ENCODE results near the gene ZNF593. TPM values are rescaled to one million over a fixed set of nuclear protein-coding genes. Genes with fewer than 3 reads are reported as not detected.

ZNF593 gene
- total and polyA plus RNA-seq, 9 of the 15 experiments (the other 6 are each of a cell fraction or from before 2014, with no cell fraction given) = 9.8 to 334 (median 48.2) TPM

DNA sequence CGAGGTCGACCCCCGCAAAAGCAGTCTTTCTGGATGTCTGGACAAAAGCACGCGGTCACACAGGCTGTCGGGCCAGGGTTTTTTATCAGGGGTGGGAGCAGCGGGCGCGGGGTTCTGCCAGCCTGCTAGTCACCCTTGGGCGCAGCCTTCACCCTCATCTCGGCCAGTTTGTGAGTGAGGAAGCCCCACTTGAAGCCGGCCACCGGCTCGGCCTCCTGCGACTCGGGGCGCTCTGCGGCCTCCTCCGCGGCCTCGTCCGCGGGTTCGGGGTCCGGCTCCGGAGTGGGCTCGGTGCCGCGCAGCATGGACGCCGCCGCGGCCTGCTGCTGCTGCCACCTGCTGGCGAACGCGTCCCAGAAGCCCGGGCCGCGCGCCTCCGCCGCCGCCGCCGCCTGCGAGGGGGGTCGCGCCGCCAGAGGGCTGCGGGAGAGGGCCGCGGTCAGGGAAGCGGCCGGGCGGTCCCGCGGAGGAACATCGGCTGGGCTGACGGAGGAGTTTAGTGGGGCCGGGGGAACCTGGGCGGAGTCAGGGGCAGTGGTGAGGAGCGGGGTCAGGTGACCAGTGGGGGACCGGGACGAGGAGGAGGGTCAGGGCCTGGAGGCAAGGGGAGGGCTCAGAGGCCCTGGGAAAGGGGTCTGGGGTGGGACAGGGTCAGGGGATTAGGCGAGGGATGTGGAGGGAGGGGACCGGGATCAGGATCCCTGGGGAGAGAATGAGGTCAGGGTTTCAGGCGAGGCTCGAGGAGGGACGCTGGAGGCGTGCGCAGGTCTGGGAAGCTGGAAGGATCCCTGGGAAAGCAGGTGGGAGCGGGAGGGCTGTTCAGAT, 5.5 kb upstream of the ZNF593 start (continued):
- TF ChIP-seq, protein P1, sequence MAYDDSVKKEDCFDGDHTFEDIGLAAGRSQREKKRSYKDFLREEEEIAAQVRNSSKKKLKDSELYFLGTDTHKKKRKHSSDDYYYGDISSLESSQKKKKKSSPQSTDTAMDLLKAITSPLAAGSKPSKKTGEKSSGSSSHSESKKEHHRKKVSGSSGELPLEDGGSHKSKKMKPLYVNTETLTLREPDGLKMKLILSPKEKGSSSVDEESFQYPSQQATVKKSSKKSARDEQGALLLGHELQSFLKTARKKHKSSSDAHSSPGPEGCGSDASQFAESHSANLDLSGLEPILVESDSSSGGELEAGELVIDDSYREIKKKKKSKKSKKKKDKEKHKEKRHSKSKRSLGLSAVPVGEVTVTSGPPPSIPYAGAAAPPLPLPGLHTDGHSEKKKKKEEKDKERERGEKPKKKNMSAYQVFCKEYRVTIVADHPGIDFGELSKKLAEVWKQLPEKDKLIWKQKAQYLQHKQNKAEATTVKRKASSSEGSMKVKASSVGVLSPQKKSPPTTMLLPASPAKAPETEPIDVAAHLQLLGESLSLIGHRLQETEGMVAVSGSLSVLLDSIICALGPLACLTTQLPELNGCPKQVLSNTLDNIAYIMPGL (CRISPR knock-in tag; IDR thresholded peaks at IDR 0.05) = 0 out of 2 replicates have a peak, but pooled peaks have one; percentile 48
- TF ChIP-seq WHSC1 (IDR thresholded peaks at IDR 0.05; ENCODE audit: low read length) = no peak
- TF ChIP-seq, protein P2, sequence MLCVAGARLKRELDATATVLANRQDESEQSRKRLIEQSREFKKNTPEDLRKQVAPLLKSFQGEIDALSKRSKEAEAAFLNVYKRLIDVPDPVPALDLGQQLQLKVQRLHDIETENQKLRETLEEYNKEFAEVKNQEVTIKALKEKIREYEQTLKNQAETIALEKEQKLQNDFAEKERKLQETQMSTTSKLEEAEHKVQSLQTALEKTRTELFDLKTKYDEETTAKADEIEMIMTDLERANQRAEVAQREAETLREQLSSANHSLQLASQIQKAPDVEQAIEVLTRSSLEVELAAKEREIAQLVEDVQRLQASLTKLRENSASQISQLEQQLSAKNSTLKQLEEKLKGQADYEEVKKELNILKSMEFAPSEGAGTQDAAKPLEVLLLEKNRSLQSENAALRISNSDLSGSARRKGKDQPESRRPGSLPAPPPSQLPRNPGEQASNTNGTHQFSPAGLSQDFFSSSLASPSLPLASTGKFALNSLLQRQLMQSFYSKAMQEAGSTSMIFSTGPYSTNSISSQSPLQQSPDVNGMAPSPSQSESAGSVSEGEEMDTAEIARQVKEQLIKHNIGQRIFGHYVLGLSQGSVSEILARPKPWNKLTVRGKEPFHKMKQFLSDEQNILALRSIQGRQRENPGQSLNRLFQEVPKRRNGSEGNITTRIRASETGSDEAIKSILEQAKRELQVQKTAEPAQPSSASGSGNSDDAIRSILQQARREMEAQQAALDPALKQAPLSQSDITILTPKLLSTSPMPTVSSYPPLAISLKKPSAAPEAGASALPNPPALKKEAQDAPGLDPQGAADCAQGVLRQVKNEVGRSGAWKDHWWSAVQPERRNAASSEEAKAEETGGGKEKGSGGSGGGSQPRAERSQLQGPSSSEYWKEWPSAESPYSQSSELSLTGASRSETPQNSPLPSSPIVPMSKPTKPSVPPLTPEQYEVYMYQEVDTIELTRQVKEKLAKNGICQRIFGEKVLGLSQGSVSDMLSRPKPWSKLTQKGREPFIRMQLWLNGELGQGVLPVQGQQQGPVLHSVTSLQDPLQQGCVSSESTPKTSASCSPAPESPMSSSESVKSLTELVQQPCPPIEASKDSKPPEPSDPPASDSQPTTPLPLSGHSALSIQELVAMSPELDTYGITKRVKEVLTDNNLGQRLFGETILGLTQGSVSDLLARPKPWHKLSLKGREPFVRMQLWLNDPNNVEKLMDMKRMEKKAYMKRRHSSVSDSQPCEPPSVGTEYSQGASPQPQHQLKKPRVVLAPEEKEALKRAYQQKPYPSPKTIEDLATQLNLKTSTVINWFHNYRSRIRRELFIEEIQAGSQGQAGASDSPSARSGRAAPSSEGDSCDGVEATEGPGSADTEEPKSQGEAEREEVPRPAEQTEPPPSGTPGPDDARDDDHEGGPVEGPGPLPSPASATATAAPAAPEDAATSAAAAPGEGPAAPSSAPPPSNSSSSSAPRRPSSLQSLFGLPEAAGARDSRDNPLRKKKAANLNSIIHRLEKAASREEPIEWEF (CRISPR knock-in tag; IDR thresholded peaks at IDR 0.05) = no peak
- TF ChIP-seq CXXC5 (CRISPR knock-in tag; IDR thresholded peaks at IDR 0.05) = peak; percentile 95
- TF ChIP-seq ZFX (CRISPR knock-in tag; IDR thresholded peaks at IDR 0.05) = peak; percentile 84
- TF ChIP-seq HOXB6 (CRISPR knock-in tag; IDR thresholded peaks at IDR 0.05; ENCODE audit: borderline replicate concordance) = no peak
- peak; percentile 97 for TF ChIP-seq KAT7 (CRISPR knock-in tag; IDR thresholded peaks at IDR 0.05; ENCODE audit: borderline replicate concordance)
- TF ChIP-seq ZNF347 (CRISPR knock-in tag; IDR thresholded peaks at IDR 0.05; ENCODE audit: low read depth) = no peak
- TF ChIP-seq, protein P3, sequence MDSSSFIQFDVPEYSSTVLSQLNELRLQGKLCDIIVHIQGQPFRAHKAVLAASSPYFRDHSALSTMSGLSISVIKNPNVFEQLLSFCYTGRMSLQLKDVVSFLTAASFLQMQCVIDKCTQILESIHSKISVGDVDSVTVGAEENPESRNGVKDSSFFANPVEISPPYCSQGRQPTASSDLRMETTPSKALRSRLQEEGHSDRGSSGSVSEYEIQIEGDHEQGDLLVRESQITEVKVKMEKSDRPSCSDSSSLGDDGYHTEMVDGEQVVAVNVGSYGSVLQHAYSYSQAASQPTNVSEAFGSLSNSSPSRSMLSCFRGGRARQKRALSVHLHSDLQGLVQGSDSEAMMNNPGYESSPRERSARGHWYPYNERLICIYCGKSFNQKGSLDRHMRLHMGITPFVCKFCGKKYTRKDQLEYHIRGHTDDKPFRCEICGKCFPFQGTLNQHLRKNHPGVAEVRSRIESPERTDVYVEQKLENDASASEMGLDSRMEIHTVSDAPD (CRISPR knock-in tag; IDR thresholded peaks at IDR 0.05) = no peak
- TF ChIP-seq DMBX1 (CRISPR knock-in tag; IDR thresholded peaks at IDR 0.05; ENCODE audit: borderline replicate concordance) = peak; percentile 66
- TF ChIP-seq, protein P4, sequence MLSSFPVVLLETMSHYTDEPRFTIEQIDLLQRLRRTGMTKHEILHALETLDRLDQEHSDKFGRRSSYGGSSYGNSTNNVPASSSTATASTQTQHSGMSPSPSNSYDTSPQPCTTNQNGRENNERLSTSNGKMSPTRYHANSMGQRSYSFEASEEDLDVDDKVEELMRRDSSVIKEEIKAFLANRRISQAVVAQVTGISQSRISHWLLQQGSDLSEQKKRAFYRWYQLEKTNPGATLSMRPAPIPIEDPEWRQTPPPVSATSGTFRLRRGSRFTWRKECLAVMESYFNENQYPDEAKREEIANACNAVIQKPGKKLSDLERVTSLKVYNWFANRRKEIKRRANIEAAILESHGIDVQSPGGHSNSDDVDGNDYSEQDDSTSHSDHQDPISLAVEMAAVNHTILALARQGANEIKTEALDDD (IDR thresholded peaks at IDR 0.05) = no peak
- no peak for TF ChIP-seq NCOA2 (IDR thresholded peaks at IDR 0.05; ENCODE audit: partially characterized antibody in 2 of 2)
- TF ChIP-seq RAD21 (CRISPR knock-in tag; conservative IDR thresholded peaks at IDR 0.05 in 1 of 2, IDR thresholded peaks at IDR 0.05 in 1 of 2) = peak; percentile 67 to 76
- 0 out of 2 replicates have a peak, but pooled peaks have one; percentile 37 for TF ChIP-seq ZFPM2 (CRISPR knock-in tag; IDR thresholded peaks at IDR 0.05)
- TF ChIP-seq, protein P5, sequence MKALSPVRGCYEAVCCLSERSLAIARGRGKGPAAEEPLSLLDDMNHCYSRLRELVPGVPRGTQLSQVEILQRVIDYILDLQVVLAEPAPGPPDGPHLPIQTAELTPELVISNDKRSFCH (CRISPR knock-in tag; IDR thresholded peaks at IDR 0.05) = no peak
- TF ChIP-seq, protein P5 (tag; IDR thresholded peaks at IDR 0.05) = peak; percentile 89; the same call in 1 of the 2 replicates
